ENCODE results near the gene LCN12.

DNA sequence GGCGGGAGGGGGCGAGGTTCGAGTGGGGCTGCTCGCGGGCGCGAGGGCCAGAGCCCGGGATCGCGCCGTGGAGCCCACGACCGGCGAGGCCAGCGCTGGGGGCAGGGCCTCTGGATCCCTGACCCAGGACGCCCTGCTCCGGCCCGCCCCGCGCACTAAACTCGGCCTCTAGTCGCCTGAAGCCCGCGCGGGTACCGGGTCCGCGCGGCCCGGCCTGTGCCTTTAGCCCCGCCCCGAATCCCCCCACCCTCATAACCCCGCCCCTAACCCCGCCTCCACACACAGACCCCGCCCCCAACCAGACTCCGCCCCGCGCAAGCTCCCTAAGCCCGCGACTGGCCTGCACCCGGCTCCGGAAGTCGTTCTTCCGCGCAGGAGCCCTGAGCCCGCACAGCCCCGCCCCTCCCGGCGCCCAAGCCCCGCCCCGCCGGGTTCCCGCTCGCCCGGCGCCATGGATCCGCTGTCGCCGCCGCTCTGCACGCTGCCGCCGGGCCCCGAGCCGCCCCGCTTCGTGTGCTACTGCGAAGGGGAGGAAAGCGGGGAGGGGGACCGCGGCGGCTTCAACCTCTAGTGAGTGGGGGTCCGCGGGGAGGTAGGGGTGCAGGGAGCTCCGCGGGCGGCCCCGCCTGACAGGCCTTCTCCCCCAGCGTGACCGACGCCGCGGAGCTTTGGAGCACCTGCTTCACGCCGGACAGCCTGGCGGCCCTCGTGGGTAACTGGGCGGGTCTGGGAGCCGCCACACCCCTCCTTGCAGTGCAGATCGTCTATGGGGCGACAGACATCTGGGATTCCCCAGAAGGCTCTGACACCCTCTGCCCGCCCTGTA is 40.1 kb downstream of the LCN12 start, which contains the start of gene PAXX:
- TF ChIP-seq, protein P1, sequence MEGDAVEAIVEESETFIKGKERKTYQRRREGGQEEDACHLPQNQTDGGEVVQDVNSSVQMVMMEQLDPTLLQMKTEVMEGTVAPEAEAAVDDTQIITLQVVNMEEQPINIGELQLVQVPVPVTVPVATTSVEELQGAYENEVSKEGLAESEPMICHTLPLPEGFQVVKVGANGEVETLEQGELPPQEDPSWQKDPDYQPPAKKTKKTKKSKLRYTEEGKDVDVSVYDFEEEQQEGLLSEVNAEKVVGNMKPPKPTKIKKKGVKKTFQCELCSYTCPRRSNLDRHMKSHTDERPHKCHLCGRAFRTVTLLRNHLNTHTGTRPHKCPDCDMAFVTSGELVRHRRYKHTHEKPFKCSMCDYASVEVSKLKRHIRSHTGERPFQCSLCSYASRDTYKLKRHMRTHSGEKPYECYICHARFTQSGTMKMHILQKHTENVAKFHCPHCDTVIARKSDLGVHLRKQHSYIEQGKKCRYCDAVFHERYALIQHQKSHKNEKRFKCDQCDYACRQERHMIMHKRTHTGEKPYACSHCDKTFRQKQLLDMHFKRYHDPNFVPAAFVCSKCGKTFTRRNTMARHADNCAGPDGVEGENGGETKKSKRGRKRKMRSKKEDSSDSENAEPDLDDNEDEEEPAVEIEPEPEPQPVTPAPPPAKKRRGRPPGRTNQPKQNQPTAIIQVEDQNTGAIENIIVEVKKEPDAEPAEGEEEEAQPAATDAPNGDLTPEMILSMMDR (IDR thresholded peaks at IDR 0.05) = no peak
- TF ChIP-seq POLR2AphosphoS5 (IDR thresholded peaks at IDR 0.05) (peak; percentile 38 to 45), POLR2A (IDR thresholded peaks at IDR 0.05; ENCODE audit: low read depth) (no peak), EP300 (IDR thresholded peaks at IDR 0.05) (no peak)
